ENCODE results near the gene ACTC1. TPM values are rescaled to one million over a fixed set of nuclear protein-coding genes. Genes with fewer than 3 reads are reported as not detected.

ACTC1 gene
- total RNA-seq, 1 experiment from 2014 or later, result not detected

DNA sequence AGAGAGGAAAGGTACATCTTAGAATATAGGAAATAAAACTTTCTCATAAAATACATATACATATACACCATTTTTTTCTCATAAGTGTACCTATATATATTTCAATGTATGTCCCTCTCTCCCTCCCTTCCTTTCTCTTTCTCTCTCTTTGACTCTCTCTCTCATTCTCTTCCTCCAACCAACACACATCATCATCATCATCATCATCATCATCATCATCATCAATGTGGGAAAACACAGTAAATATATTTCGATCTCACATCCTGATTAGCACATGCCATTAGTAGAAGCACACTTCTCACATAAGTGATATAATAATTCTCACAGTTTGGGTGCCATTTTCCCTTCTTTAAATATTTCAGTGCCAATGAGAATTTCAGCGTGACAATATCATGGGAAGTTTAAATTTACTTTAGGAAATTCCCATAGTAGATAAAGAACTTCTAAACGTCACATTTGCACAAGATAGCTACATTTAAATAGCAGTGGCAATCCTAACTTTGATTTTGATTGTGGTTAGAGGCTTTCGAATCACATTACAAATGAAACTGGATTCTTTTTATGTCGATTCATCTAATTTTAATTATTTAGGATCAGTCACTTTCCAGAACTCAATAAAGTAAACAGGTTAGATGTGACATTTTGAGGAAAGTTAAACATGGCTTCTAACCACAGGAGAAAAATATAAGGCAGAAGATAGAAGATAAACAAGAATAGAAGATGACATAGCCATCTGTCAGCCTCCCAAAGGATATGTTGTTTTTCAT is 33.0 kb upstream of the ACTC1 start:
- H3K4me3 ChIP-seq (ENCODE audit: low read depth in 2 of 2, low read length in 2 of 2), result no peak overlapping the region
- CTCF ChIA-PET, result interaction anchor here (0.6 kb wide), 1 partner anchor 236 kb away, joined by 4 read pairs; no protein-coding TSS in a partner anchor
- in situ Hi-C loops (cut with HindIII; ENCODE audit: low pct_unique_long_range_greater_than_20kb, low sequenced_read_pairs), result no loop called here
- H3K9me3 ChIP-seq (ENCODE audit: control insufficient read depth, insufficient read depth, low read depth, low read length), result no peaks in the 10 kb centered on the region
- H3K27ac ChIP-seq (ENCODE audit: low read length), result no peak overlapping the region
- H3K36me3 ChIP-seq (ENCODE audit: control insufficient read depth, insufficient read depth, low read length), result no peaks in the 10 kb centered on the region
- no peak for DNase-seq (ENCODE audit: low read depth, low spot score)
- intact Hi-C loops (cut with micrococcal nuclease; ENCODE audit: unreplicated experiment), result loop anchor here (10.0 kb wide), 1 partner anchor 214 kb away; no protein-coding TSS in a partner anchor
- H3K4me1 ChIP-seq (ENCODE audit: control insufficient read depth, insufficient read depth, low read length), result no peaks in the 10 kb centered on the region
- TF ChIP-seq POLR2AphosphoS5 (IDR thresholded peaks at IDR 0.05; ENCODE audit: low read depth, low read length), result no peak
- no peak for TF ChIP-seq TCF7L2 (IDR thresholded peaks at IDR 0.05; ENCODE audit: low read depth, low read length)
- TF ChIP-seq, protein P1, sequence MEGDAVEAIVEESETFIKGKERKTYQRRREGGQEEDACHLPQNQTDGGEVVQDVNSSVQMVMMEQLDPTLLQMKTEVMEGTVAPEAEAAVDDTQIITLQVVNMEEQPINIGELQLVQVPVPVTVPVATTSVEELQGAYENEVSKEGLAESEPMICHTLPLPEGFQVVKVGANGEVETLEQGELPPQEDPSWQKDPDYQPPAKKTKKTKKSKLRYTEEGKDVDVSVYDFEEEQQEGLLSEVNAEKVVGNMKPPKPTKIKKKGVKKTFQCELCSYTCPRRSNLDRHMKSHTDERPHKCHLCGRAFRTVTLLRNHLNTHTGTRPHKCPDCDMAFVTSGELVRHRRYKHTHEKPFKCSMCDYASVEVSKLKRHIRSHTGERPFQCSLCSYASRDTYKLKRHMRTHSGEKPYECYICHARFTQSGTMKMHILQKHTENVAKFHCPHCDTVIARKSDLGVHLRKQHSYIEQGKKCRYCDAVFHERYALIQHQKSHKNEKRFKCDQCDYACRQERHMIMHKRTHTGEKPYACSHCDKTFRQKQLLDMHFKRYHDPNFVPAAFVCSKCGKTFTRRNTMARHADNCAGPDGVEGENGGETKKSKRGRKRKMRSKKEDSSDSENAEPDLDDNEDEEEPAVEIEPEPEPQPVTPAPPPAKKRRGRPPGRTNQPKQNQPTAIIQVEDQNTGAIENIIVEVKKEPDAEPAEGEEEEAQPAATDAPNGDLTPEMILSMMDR (IDR thresholded peaks at IDR 0.05), result no peak
- TF ChIP-seq, protein P2, sequence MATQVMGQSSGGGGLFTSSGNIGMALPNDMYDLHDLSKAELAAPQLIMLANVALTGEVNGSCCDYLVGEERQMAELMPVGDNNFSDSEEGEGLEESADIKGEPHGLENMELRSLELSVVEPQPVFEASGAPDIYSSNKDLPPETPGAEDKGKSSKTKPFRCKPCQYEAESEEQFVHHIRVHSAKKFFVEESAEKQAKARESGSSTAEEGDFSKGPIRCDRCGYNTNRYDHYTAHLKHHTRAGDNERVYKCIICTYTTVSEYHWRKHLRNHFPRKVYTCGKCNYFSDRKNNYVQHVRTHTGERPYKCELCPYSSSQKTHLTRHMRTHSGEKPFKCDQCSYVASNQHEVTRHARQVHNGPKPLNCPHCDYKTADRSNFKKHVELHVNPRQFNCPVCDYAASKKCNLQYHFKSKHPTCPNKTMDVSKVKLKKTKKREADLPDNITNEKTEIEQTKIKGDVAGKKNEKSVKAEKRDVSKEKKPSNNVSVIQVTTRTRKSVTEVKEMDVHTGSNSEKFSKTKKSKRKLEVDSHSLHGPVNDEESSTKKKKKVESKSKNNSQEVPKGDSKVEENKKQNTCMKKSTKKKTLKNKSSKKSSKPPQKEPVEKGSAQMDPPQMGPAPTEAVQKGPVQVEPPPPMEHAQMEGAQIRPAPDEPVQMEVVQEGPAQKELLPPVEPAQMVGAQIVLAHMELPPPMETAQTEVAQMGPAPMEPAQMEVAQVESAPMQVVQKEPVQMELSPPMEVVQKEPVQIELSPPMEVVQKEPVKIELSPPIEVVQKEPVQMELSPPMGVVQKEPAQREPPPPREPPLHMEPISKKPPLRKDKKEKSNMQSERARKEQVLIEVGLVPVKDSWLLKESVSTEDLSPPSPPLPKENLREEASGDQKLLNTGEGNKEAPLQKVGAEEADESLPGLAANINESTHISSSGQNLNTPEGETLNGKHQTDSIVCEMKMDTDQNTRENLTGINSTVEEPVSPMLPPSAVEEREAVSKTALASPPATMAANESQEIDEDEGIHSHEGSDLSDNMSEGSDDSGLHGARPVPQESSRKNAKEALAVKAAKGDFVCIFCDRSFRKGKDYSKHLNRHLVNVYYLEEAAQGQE (IDR thresholded peaks at IDR 0.05; ENCODE audit: insufficient read depth in 1 of 2, low read depth in 2 of 2, low read length in 1 of 2), result no peak
- TF ChIP-seq SIN3A (IDR thresholded peaks at IDR 0.05; ENCODE audit: borderline replicate concordance, insufficient read depth, low read depth, low read length), result no peak
- BruUV-seq (replicated peaks), result no TSS peak
- POLR2A ChIA-PET, result no interaction called here
- peaks cover 5% of the 10 kb centered on the region; the same call in 1 of the 2 replicates for H3K27me3 ChIP-seq (ENCODE audit: control insufficient read depth, insufficient read depth, low read length)
- ATAC-seq, result no peak

DNA sequence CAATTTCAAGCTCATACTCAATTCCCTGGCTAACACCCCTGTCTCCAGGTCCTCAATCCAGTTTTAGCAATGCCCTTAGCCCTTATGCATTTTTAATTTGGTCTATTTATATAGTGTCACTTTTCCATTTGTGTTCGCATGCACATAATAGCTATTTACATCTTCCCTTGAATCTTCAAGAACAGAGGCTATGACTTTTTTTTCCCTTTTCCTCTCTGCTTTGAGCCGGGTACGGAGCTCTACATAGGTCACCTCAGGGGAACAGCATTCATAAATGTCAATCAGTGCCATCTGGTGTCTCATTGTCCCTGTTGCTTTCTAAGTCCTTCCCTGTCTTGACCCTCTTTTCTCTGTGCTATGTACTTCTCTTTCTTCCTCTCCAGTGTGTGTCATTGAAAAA is 26.5 kb upstream of the ACTC1 start:
- ATAC-seq (no peak), DNase-seq (ENCODE audit: low read depth, low spot score) (no peak)
- Histone ChIP-seq H3K27me3 (ENCODE audit: control insufficient read depth, insufficient read depth, low read length) (peaks cover 5% of the 10 kb centered on the region; the same call in 1 of the 2 replicates), H3K4me3 (ENCODE audit: low read depth in 2 of 2, low read length in 2 of 2) (no peak overlapping the region), H3K4me1 (ENCODE audit: control insufficient read depth, insufficient read depth, low read length) (no peaks in the 10 kb centered on the region), H3K9me3 (ENCODE audit: control insufficient read depth, insufficient read depth, low read depth, low read length) (no peaks in the 10 kb centered on the region), H3K36me3 (ENCODE audit: control insufficient read depth, insufficient read depth, low read length) (no peaks in the 10 kb centered on the region), H3K27ac (ENCODE audit: low read length) (no peak overlapping the region)
- in situ Hi-C loops (cut with HindIII; ENCODE audit: low pct_unique_long_range_greater_than_20kb, low sequenced_read_pairs), result no loop called here
- TF ChIP-seq, protein P1 (IDR thresholded peaks at IDR 0.05), result no peak
- TF ChIP-seq, protein P2 (IDR thresholded peaks at IDR 0.05; ENCODE audit: insufficient read depth in 1 of 2, low read depth in 2 of 2, low read length in 1 of 2), result no peak
- TF ChIP-seq TCF7L2 (IDR thresholded peaks at IDR 0.05; ENCODE audit: low read depth, low read length), result no peak
- no peak for TF ChIP-seq POLR2AphosphoS5 (IDR thresholded peaks at IDR 0.05; ENCODE audit: low read depth, low read length)
- TF ChIP-seq SIN3A (IDR thresholded peaks at IDR 0.05; ENCODE audit: borderline replicate concordance, insufficient read depth, low read depth, low read length), result no peak
- intact Hi-C loops (cut with micrococcal nuclease; ENCODE audit: unreplicated experiment), result loop anchor here (10.0 kb wide), 1 partner anchor 207 kb away; no protein-coding TSS in a partner anchor
- ChIA-PET POLR2A (no interaction called here), CTCF (no interaction called here)
- BruUV-seq (replicated peaks), result no TSS peak

Measured in Panc1 (cell line).